Smooth muscle cell (in vitro differentiated cells): Measurements from ENCODE around the gene RNASE4. TPM values are rescaled to one million over a fixed set of nuclear protein-coding genes. Genes with fewer than 3 reads are reported as not detected.

ENCODE experiments used
- DNase-seq: peaks from one replicate; lab custom pipeline; 2025; ENCODE audit not compliant: unreplicated experiment; lab: John Stamatoyannopoulos, UW
- H2AFZ ChIP-seq: fragments of 200-600 bp; sonication (generic); 2 replicates; pipeline ENCODE4 v1.6.0; 2016; ENCODE audit warnings: antibody characterized with exemption, low read depth, mild to moderate bottlenecking
- H3F3A ChIP-seq: fragments of 200-600 bp; sonication (generic); 2 replicates; pipeline ENCODE4 v1.6.0; 2017; ENCODE audit warnings: antibody characterized with exemption, low read depth
- H3K27ac ChIP-seq: fragments of 200-600 bp; sonication (generic); 2 replicates; pipeline ENCODE4 v1.5.1; 2016; ENCODE audit warnings: low read depth, mild to moderate bottlenecking
- H3K27me3 ChIP-seq: fragments of 200-600 bp; sonication (generic); 2 replicates; pipeline ENCODE4 v1.6.1; 2016; ENCODE audit warnings: low read depth, mild to moderate bottlenecking
- H3K36me3 ChIP-seq: fragments of 200-600 bp; sonication (generic); 2 replicates; pipeline ENCODE4 v1.5.1; 2016; ENCODE audit warnings: low read depth
- H3K4me1 ChIP-seq: fragments of 200-600 bp; sonication (generic); 2 replicates; pipeline ENCODE4 v1.5.1; 2016; ENCODE audit warnings: low read depth
- H3K4me2 ChIP-seq: fragments of 200-600 bp; sonication (generic); 2 replicates; pipeline ENCODE4 v1.6.0; 2016; ENCODE audit warnings: mild to moderate bottlenecking
- H3K4me3 ChIP-seq: fragments of 200-600 bp; sonication (generic); 2 replicates; pipeline ENCODE4 v1.5.1; 2016; ENCODE audit warnings: mild to moderate bottlenecking
- H3K79me2 ChIP-seq: fragments of 200-600 bp; sonication (generic); 2 replicates; pipeline ENCODE4 v1.6.0; 2016; ENCODE audit warnings: low read depth, mild to moderate bottlenecking
- H3K9ac ChIP-seq: fragments of 200-600 bp; sonication (generic); 2 replicates; pipeline ENCODE4 v1.6.0; 2016; ENCODE audit warnings: low read depth
- H3K9me3 ChIP-seq: fragments of 200-600 bp; sonication (generic); replicated peaks from 2 replicates; pipeline ENCODE4 v1.5.1; 2016; ENCODE audit warnings: low read depth
- H4K20me1 ChIP-seq: fragments of 200-600 bp; sonication (generic); 2 replicates; pipeline ENCODE4 v1.6.0; 2016; ENCODE audit warnings: low read depth
- CTCF ChIP-seq: fragments of 200-600 bp; sonication (generic); IDR thresholded peaks from 2 replicates; pipeline ENCODE4 v1.5.1; 2017; ENCODE audit warnings: borderline replicate concordance, mild to moderate bottlenecking, antibody characterized with exemption; ENCODE audit not compliant: insufficient read depth, poor library complexity, severe bottlenecking
- WGBS: methylation state at CpG from one replicate; pipeline ENCODE4 v1.1.7; 2016; ENCODE audit warnings: low lambda C conversion rate; 5-methylcytosine and 5-hydroxymethylcytosine counted together
- polyA plus RNA-seq: library from polyadenylated mRNA; unstranded; fragments of >200 nt; fragmentation: Nextera tagmentation; extraction: Ambion mirVana; gene quantifications from 2 replicates; pipeline ENCODE4 v1.2.1, GENCODE V29; 2016
- total RNA-seq: library from RNA; depleted of rRNA; stranded (reverse); fragments of >200 nt; gene quantifications from 2 replicates; pipeline ENCODE4 v1.2.3, GENCODE V29; 2014

RNASE4 gene
- total and polyA plus RNA-seq, 2 experiments from 2014 or later, result 28.6 to 34.8 TPM

- Histone ChIP-seq H3K4me2 (peak overlapping the region; percentile 94), H2AFZ (peak overlapping the region; percentile 89), H3K4me1 (peaks cover 12% of the 10 kb centered on the region), H3F3A (peaks cover 32% of the 10 kb centered on the region), H3K9me3 (no peaks in the 10 kb centered on the region), H3K9ac (no peak overlapping the region), H3K27me3 (no peaks in the 10 kb centered on the region), H3K36me3 (no peaks in the 10 kb centered on the region), H4K20me1 (no peaks in the 10 kb centered on the region), H3K27ac (no peak overlapping the region), H3K4me3 (peak overlapping the region; percentile 94), H3K79me2 (no peaks in the 10 kb centered on the region)
- 82% methylated on average over 8 of the region's 8 CpGs for WGBS
- TF ChIP-seq CTCF, result no peak
- DNase-seq, result no peak
Observed at GRCh38 chr14:20680363-20680762, 4.0 kb upstream of the RNASE4 start.

GRCh38 chr14:20680843-20681347 lies 3.5 kb upstream of the RNASE4 start:
- Histone ChIP-seq H3K9ac (peak overlapping the region; percentile 97), H3K9me3 (no peaks in the 10 kb centered on the region), H3K4me3 (peak overlapping the region; percentile 94), H3K27me3 (no peaks in the 10 kb centered on the region), H3K79me2 (no peaks in the 10 kb centered on the region), H3K4me2 (peak overlapping the region; percentile 94), H3K36me3 (no peaks in the 10 kb centered on the region), H3K4me1 (peaks cover 12% of the 10 kb centered on the region), H3F3A (peaks cover 34% of the 10 kb centered on the region), H2AFZ (peak overlapping the region; percentile 89), H3K27ac (peak overlapping the region; percentile 98), H4K20me1 (no peaks in the 10 kb centered on the region)
- 25% methylated on average over 7 of the region's 7 CpGs for WGBS
- DNase-seq, result no peak
- no peak for TF ChIP-seq CTCF

GRCh38 chr14:20681348-20682126 lies 2.8 kb upstream of the RNASE4 start:
- peak; percentile 58 for DNase-seq
- peaks cover 34% of the 10 kb centered on the region for H3F3A ChIP-seq
- no peak for TF ChIP-seq CTCF
- H3K36me3 ChIP-seq, result no peaks in the 10 kb centered on the region
- no peaks in the 10 kb centered on the region for H3K79me2 ChIP-seq
- peak overlapping the region; percentile 90 for H2AFZ ChIP-seq
- peak overlapping the region; percentile 98 for H3K27ac ChIP-seq
- no peaks in the 10 kb centered on the region for H4K20me1 ChIP-seq
- 1% methylated on average over 25 of the region's 25 CpGs for WGBS
- peaks cover 12% of the 10 kb centered on the region for H3K4me1 ChIP-seq
- H3K4me2 ChIP-seq, result peak overlapping the region; percentile 94
- no peaks in the 10 kb centered on the region for H3K27me3 ChIP-seq
- H3K9ac ChIP-seq, result peak overlapping the region; percentile 97
- H3K9me3 ChIP-seq, result no peaks in the 10 kb centered on the region
- peak overlapping the region; percentile 94 for H3K4me3 ChIP-seq

- 1% methylated on average over 11 of the region's 11 CpGs for WGBS
- Histone ChIP-seq H3K9ac (peak overlapping the region; percentile 97), H3K9me3 (no peaks in the 10 kb centered on the region), H3K4me1 (peaks cover 12% of the 10 kb centered on the region), H3K79me2 (no peaks in the 10 kb centered on the region), H4K20me1 (no peaks in the 10 kb centered on the region), H2AFZ (peak overlapping the region; percentile 90), H3K4me2 (peak overlapping the region; percentile 94), H3K27ac (peak overlapping the region; percentile 98), H3F3A (peaks cover 34% of the 10 kb centered on the region), H3K36me3 (no peaks in the 10 kb centered on the region), H3K4me3 (peak overlapping the region; percentile 94), H3K27me3 (no peaks in the 10 kb centered on the region)
- DNase-seq, result no peak
- TF ChIP-seq CTCF, result no peak
Observed at GRCh38 chr14:20682127-20682434, 2.3 kb upstream of the RNASE4 start.
